Activated CD4-positive, CD25-positive, alpha-beta regulatory T cell treated with anti-CD3 and anti-CD28 coated beads, Interleukin-2, amount 50 U/mL, for 72 hours (primary cell): ENCODE results near the gene LRRC27.
"Not testable (repeated sequence)": the region's sequence is repeated elsewhere in the genome, so short reads cannot be mapped to it uniquely, and the experiment has no call there.

Source experiments
- DNase-seq: peaks from one replicate; pipeline ENCODE4 v3.0.0; 2021

LRRC27 gene

DNA sequence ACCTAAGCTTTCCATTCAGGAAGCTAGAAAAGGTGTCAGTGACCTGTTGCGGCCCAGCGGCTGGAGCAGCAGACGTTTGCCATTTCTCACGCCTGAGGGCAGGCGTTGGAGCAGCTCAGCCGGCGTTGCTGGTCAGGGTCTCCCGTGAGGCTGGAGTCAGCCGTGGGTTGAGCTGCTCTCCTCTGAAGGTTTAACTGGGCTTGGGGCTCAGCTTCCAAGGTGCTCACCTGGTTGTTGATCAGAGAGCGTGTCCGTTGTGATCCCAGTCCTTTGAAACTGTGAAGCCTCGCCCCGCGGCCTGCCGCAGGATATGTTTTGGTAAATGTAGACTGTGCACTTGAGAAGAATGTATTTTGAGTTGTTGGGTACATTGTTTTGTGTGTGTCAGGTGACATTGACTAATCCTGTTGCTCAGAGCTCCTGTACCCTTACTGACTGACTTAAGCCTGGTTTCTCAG is 44.4 kb downstream of the LRRC27 start:
- no peak for DNase-seq

DNA sequence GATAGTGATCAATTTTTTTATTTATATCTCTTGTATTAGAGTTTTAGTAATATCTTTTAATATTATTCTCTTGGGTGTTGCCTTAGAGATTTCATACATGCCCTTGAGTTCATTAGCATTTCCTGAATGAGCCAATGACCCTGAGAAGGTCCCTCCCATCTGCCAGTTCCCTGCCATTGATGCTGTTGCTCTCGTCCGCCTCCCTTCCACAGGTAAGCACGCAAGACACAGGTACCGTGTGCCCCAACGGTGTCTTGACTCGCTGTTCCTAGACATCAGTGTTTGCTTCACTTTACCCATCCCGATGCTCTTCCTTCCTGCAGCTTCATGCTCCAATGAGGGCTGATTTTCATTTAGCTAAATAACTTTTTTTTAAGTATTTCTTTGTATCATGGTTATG is 45.3 kb downstream of the LRRC27 start:
- DNase-seq = no peak

DNA sequence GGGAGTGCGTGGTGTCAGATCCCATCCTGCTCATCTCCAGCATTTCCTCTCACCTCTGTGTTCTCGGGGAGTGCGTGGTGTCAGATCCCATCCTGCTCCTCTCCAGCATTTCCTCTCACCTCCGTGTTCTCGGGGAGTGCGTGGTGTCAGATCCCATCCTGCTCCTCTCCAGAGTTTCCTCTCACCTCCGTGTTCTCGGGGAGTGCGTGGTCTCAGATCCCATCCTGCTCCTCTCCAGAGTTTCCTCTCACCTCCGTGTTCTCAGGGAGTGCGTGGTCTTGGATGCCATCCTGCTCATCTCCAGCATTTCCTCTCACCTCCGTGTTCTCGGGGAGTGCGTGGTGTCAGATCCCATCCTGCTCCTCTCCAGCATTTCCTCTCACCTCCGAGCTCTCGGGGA is 47.0 kb downstream of the LRRC27 start:
- not testable (repeated sequence) for DNase-seq

DNA sequence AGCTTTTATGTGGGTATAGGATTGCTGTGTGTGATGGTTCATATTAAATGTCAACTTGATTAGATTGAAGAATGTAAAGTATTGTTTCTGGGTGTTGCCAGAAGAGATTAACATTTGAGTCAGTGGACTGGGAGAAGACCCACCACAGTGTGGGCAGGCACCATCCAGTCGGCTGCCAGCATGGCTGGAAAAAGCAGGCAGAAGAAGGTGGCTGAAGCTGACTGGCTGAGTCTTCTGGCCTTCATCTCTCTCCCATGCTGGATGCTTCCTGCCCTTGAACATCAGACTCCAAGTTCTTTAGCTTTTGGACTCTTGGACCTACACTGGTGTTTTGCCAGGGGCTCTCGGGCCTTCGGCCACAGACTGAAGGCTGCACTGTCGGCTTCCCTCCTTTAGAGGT is 49.0 kb downstream of the LRRC27 start:
- not testable (repeated sequence) for DNase-seq

DNA sequence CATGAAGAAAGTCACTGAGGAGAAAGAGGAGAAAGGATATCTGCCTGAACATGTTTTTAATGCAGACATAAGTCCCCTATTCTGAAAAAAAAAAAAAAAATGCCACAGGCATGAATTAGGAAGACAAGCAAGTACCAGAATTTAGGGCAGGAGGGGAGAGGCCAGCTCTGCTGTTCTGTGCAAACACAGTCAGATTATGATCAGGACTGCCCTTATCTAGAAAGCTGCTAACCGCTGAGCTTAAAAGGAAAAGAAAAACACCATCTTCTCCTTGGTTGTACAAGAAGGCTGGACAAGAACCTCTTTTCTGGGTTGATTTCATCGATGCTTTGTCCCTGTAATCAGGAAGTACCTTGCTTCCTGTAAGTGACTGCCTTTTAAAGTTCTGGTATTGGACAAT is 49.7 kb downstream of the LRRC27 start:
- DNase-seq = no peak

DNA sequence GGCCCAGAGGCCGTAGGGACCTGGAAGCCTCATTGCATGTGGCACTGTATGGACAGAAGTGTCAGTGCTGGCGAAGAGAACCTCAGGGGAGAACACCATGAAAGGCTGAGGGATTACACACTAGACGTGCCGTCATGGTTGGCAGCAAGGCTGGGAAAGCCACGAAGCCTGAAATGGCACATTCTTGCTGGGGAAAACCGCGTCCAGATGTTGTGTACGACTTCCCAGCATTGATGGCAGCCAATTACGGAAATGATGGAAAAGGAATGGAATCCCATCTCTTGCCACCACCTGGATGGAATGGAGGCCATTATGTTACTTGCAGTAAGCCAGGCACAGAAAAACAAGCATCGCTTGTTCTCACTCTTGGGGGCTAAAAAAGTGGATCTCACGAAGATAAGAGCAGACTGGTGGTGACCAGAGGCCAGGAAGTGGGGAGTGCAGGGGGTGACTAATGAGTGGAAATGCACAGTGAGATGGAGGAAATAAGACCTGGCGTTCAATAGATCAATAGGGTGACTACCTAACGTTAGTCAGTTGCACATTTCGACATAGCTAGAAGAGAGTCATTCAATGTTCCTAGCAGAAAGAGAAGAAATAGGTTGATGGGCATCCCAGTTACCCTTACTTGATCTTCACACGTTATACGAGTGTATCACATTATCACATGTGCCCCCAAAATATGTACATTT is 50.4 kb downstream of the LRRC27 start:
- DNase-seq = peak; percentile 18

DNA sequence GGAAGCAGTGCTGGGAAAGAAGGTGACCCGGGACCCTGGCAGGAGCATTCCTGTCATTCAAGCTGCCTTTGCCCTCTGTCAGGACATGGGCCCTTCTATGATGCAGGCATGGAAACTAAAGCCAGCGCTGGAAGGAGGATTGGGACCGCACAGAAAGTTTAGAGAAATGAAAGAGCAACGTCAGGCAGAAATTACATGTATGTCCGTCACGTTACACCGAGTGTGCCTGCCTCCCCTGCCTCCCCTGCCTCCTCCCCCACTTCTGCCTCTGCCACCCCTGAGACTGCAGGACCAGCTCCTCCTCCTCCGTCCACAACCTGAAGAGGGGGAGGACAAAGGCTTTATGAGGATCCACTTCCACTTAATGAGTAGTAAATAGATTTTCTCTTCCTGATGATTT is 51.1 kb downstream of the LRRC27 start:
- DNase-seq = no peak

DNA sequence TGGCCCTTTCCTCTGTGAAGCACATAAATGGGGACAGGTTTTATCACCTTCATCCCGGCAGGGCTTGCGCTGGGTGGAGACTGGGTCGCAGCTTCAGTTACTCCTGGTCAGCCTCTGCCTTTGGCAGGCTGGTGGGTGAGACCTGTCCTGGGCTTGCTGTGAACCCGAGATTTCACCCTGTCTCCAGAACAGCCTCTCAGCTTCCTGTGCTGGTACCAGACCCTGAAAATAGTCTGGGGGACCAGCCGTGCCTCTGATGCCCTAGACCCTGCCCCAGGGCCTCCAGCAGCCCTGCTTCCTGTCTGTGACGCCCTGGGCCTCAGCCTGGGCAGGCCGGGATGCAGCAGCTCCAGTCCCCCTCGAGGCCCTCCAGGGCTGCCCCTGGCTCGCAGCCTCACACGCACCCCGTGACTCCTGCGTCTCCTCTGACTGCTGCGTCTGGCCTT is 51.8 kb downstream of the LRRC27 start:
- peak; percentile 23 for DNase-seq

DNA sequence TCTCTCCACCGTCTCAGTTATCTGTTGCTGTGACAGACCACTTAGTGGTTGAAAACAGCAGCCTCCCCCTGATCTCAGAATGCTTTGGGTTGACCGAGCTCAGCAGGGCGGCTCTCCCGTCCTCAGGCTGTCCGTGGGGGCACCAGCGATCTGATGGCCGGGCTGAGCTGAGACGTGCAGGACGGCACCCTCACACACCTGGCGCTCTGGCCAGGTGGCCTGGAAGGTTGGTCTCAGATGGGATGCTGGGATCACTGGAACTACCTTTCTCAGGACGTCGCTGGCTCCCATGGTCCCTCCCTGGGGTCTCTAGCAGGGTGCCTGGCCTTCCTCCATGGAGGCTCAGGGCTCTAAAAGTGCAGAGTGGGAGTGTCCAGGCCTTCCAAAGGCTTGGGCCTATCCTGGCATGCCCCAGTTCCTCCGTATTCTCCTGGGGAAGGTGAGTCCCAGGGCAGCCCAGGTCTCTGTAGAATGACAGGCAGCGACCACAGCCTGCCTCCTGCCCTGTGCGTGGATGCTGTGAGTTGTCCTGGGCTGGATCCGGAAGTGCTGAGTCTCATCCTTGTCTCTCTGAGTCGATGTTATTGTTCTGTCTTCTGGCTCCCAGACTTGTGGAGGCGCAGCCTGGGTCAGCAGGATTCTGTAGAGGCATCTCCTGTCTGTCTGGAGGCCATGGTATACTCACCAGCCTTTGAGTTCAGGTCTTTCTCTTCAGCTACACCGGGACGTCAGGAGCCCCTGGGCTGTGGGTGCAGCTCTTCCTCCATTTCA is 52.8 kb downstream of the LRRC27 start:
- DNase-seq = peak; percentile 26

DNA sequence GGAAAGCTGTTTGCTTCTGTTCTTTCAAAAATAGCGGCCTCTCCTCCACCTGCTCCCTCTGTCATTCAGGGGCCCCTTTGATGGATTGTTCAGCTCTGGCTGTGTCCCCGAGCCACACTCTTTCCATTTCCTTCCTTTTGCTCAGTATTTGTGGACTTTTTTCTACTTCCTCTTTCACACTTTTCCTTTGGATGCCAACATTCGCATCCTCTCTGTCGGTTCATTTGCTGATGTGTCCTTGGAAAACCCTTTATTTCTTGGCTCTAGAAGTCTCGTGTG is 53.3 kb downstream of the LRRC27 start:
- no peak for DNase-seq

DNA sequence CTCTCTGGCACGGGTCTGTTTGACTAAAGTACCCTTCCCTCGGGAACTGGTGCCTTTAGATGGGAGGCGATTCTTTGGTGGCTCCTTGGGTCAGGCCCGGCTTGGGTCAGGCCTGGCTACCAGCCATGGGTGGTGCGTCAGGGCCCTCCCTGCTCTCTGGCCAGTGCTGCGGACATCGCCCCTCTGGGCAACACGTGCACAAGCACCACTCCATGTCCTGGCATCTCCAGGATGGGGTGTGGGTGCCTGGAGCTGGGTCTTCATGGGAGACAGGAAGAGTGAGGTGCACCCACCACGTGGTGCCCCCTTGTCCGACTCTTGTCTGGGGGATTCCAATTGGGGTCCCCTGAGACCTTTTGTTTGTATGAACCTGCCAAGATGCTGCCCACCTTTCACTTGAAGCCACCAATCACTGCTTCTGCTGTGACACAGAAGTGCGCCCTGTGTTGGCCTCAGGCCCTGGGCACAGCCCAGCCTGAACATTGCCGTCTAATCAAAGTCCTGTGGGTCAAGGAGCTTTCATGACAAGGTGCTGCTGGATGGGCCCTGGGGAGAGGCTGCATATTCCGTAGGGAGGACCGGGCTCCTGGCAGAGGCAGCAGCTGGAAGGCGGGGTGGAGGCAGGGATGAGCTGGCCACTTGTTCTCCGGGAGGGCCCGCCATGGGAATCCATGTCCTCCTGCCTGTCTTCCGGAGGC is 53.9 kb downstream of the LRRC27 start:
- DNase-seq = peak; percentile 28

DNA sequence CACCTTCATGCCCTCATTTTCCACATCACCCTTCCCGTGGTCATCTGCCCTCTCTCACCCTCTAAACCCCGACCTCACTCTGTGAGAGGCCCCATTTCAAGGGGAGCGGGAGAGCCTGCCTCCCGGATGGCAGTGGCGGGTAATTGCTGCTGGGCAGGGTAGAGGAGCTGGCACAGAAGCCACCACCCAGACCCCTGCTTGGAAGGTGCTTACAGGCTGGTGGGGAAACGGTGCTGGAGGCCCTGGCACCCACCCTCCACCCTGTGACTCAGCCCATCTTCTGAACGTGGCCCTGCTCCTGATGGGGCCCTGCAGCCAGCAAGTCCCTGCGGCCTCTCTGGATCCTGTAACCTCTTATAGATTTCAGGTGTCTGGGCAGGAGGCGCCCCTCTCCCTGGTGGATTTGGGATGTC is 54.4 kb downstream of the LRRC27 start:
- no peak for DNase-seq

DNA sequence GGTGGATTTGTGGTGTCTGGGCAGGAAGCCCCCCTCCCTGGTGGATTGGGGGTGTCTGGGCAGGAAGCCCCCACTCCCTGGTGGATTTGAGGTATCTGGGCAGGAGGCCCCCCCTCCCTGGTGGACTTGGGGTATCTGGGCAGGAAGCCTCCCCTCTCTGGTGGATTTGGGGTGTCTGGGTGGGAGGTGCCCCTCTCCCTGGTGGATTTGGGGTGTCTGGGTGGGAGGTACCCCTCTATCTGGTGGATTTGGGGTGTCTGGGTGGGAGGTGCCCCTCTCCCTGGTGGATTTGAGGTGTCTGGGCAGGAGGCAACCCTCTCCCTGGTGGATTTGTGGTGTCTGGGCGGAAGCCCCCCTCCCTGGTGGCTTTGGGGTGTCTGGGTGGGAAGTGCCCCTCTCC is 54.9 kb downstream of the LRRC27 start:
- not testable (repeated sequence) for DNase-seq

DNA sequence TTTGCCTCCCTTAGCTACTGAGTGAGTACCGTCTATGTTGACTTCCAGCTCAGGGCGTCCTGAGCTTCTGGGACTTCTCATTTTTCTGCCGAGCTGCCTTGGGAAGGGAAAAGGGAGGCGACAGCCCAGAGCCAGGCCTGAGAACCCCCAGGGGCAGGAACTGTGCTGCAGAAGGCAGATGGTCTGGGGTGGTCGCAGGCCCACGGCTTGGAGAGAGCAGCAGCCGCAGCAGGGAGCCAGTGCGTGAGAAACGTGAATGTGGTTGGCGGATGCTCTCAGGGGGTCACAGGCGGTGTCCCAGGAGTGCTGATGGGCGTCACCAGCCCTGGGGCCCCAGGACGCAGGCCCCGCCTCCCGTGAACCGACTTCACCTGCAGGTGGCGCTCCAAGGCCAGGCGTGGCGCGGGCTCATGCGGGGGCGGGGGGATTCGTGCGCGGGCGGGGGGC is 55.8 kb downstream of the LRRC27 start:
- peak; percentile 77 for DNase-seq

DNA sequence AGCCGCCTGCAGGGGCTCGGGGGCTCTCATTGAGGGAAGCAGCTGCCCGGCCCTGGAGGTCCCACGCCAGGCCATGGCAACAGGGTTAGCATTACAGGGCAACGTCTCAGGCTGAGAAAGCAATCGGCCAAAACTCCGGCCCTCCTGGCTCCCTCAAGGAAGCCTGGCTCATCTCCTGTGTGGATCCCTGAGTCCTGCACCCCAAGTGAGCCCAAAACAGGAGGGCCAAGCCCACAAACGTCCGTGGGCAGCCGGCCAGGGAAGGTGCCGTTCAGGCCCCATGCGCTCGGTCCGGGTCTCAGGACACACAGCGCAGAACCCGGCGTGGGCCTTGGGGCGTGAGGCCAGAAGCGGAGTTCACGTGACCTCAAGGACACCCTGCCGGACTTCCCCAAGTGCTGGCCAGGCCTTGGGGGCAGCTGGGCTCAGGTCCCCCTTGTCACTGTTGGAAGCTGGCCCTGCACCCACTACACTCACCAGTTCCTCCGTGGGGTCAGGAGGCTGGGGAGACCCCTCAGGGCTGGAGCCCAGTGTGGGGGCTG is 57.0 kb downstream of the LRRC27 start:
- DNase-seq = peak; percentile 33

DNA sequence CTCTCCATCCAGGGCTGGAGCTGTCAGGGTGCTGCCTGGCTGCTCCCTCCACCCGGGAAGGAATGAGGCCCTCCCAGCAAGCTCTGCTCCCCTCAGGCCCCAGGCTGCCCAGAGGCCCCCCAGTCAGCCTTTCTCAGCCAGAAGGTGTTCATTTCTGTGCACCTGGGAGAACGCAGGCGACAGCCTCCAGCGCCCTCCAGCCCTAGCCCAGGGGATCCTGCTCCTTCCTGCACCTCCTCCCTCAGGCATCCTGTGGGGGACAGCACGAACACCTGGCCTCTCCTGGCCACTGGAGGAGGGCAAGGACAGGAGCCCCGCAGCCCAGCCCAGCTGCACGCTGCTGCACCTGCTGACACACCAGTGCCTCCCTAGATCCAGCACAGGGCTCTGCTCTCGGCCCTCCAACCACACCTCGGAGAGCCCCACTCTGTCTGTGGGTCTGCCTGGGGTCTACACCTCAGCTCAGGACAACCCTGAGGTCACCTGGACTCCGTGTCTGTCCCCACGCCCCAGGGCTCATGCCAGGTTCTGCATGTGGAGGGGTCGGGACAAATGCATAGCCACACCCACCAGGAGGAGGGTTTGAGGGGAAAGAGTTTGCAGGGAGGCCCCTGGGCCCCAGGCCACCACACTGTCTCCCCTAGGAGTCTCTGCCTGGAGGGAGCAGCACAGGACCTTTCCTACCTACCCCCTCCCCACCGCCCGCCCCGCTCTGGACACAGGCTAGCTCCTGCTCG is 57.6 kb downstream of the LRRC27 start:
- DNase-seq = peak; percentile 29

DNA sequence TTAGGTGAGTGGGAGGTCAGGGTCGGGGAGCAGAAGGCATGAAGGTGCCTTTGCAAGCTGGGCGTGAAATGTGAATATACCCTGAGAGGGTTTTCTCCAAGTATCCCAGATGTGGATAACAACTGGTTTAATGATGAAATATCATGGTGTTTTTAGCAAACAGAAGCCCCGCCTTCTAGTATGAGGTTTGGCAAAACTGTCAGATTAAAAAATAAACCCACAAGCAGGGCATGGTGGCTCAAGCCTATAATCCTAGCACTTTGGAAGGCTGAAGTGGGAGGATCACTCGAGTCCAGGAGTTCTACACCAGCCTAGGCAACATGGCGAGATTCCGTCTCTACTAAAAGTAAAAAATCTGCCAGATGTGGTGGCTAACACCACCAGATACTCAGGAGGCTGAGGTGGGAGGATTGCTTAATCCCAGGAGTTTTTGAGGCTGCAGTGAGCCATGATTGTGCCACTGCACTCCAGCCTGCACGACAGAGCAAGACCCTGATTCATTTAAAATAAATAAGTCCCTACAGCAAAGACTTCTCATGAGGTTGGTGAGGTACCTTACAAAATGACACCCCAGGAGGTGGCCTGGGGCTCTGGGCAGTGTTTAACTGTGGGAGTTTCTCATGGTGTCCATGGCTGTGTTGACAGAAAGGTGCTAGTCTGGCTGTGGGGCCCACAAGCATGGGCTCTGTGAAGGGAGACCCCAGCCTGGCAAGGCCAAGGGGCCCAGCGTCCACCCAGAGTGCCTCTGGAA is 58.4 kb downstream of the LRRC27 start:
- DNase-seq = no peak

DNA sequence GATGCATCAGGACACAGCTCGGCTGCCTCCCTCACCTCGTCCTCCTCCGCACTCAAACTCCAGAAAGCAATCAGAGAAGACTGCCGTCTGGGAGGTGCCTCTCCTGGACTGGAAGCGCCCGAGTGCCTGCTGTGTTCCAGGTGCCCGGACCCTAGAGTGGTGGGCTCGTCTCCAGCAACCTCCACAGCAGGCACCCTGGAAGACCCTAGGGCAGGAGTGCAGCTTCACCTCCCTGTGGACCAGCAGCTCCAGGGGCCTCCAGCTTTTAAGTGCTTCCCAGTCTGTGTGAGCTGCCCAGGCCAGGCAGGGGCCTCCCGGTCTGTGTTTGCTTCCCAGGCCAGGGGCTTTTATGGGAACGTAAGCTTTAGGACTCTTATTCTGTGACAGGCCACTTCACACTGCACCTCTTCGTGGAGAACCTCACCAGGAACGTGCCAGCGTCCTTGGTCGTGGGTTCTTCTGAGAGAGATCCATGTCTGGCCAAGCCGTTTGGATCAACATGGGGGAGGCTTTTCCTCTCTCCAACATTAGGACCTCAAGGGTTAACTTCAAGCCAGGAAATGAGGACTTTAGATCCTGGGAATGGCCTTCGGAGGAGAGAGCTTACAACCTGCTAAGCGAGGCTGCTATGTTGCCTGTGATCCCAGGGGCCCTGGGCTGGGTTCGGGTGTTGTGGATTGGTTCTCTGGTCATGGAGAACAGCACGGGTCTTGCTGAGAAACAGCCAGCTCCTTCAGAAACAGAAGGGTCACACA is 59.1 kb downstream of the LRRC27 start:
- peak; percentile 25 for DNase-seq

DNA sequence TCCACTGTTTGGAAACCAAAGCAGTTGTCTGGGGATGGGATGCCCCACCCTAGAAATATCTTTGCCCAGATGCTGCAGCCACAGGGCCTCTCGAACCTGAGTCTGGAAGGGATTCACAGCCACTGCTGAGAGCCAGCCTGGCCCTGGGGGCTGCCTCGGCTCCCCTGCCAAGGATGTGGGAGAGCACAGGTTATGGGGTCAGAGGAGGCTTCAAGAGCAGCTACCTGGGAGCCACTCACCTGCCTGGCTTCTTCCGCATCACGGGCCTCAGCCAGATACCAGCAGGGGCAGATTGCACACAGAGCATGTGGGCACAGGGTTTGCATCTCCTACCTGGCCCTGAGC is 59.7 kb downstream of the LRRC27 start:
- DNase-seq = peak; percentile 28

DNA sequence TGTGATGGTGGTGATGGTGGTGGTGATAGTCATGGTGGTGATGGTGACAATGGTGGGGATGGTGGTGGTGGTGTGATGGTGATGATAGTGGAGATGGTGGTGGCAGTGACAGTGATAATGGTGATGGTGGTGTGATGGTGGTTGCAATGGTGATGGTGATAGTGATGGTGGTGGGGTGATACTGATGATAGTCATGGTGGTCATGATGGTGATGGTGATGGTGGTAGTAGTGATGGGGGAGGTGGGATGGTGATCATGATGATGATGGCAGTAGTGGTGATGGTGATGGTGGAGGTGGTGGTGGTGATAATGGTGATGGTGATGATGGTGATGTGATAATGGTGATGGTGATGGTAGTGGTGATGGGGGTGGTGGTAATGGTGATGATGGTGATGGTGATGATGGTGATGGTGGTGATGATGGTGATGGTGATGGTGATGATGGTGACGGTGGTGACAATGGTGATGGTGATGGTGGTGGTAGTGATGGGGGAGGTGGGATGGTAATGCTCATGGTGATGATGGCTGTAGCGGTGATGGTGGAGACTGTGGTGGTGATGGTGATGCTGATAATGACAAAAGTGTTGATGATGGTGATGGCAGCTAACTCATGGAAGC is 60.3 kb downstream of the LRRC27 start:
- DNase-seq = no peak
